Activated CD8-positive, alpha-beta memory T cell treated with anti-CD3 and anti-CD28 coated beads, Interleukin-2, amount 50 U/mL, for 1 hour (primary cell): ENCODE data around the gene ARHGEF19.
"Not testable (repeated sequence)": the region's sequence is repeated elsewhere in the genome, so short reads cannot be mapped to it uniquely, and the experiment has no call there.

Experiments used
- DNase-seq: peaks from one replicate; pipeline ENCODE4 v3.0.0-alpha.2; 2020; ENCODE audit errors: extremely low read depth

ARHGEF19 gene

GRCh38 chr1:16244650-16245285, 32.3 kb upstream of the ARHGEF19 start:
- DNase-seq: no peak

DNA sequence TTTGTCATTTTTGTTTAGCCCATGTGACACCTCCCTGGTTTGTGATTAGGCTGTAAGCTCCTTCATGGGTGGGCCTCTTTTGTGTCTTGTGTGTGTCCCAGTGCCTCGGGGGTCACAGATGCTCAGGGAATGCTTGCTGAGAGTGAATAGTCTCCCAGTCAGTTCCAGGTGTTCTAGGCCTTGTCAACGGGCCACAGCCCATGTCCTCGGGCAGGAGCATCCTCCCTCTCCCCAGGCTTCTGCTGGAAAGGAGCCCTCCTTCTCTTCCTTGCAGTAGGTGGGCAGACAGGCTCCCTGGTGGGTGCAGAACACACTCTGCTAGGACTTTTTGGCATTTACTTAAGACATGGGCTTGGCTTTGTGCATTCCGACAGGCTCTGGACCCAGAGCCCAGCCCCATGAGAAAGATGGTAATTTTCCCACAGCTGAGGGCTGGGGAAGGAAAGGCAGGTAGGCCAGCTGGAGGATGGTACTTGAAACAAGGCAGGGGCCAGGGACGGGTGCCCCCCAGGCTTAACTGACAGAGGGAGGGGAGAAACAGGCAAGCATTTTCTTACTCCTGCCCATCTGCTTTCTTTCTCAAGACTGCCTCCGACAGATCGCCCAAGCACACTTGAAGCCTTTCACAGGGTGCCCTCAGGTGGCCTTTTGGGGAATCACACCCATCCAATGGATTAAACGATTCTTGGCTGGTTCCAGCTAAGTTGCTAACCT, 31.6 kb upstream of the ARHGEF19 start:
- DNase-seq: peak; percentile 33

DNA sequence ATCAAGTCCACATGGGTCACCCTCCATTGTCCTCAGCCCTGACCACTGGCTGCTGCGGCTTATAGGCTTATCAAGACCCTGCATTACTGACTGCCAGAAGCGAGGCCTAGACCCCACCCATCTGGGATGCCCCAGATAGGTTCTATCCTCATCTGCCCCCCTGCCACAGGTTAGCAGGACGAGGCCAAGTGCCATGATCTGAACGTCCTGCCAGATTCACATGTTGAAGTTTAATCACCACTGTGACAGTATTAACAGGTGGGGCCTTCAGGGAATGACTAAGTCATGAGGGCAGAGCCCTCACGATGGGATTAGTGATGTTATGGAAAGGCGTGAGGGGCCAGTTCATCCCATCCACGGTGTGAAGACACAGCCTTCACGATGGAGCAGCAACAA, 30.8 kb upstream of the ARHGEF19 start:
- DNase-seq: no peak

GRCh38 chr1:16242556-16243214, 30.2 kb upstream of the ARHGEF19 start:
- DNase-seq: no peak

GRCh38 chr1:16241221-16241708, 28.8 kb upstream of the ARHGEF19 start:
- no peak for DNase-seq

DNA sequence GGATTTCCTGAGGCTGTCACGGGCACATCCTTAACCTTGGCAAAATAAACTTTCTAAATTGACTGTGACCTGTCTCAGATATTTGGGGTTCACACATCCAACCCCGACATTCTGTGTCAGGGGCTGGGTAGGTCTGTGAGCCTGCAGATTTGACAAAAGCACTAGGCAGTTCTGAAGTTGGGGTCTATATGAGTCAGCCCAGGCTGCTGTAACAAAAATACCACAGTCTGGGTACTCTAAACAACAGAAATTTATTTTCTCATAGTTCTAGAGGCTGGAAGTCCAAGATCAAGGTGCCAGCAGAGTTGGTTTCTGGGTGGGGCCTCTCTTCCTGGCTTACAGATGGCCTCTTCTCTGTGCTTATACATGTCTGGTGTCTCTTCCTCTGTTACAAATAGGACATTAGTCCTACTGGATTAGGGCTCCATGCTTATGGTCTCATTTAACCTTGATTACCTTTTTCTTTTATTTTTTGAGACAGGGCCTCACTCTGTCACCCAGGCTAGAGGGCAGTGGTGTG, 27.6 kb upstream of the ARHGEF19 start:
- DNase-seq: no peak

DNA sequence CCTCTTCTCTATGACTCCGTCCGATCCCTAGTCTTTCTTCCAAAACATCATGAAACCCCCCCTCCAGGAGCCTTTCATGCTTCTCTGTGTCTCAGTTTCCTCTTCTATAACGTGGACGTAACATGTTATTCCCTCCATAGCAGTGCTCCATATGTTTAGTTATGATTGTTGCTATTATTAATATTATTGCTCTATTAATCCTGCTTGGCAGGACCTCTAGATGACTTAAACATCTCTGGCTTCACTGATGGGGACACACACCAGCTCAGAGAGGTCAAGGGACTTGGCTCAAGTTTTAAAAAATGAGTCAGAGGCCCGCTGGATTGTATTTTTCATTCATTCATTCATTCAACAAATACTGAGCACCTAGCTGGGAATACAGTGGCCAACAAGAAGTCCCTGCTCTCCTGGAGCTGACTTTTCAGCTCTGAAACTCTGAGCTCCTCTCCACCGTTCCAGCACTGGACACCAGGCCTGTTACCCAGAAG, 24.9 kb upstream of the ARHGEF19 start:
- DNase-seq: no peak

DNA sequence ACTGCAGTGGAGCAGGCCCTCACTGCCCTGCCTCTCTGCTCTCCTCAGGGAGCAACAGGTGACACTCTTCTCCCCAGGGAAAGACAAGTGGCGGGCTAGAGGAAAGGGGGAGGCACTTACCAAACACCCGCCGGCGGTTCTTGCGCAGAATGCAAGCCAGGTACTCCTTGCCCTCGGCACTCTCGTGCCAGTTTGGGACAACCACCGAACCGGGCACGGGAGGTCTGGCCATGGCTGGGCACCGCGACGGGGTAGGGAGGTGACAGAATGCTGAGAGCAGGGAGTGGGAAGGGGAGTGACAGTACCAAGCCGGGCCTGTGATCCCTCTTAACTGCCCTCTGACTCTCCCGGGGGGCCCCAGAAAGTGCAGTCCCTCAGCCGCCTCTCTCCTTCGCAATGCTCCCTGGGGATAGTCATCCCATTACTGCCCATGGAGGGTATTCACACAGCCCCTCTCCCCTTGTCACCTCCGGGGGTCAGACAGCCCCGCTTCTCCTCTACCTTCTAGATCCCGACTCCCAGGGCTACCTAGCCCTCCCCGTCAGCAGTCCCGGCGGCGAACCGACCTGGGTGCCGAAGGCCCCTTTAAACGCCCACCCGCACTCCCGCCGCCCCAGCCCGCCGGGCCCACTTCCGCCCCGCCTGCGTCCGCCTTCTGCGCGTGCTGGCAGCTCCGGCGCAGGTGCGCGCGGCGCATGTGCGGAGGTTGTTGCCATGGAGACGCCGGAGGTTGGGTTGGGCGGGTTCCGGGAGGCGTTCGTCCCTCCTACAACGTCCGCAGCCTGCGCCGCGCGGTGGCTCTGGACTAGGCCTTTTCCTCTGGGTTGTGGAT, 24.3 kb upstream of the ARHGEF19 start, which contains the start of gene CPLANE2:
CPLANE2 (minus strand) TSS at position 673 of the 832 bp plus-strand sequence; CDS start at position 232, 441 bp downstream.
- DNase-seq: peak; percentile 79

GRCh38 chr1:16235944-16236510, 23.6 kb upstream of the ARHGEF19 start:
- no peak for DNase-seq

GRCh38 chr1:16235347-16235746, 22.9 kb upstream of the ARHGEF19 start:
- DNase-seq: no peak

GRCh38 chr1:16233431-16233830, 21.0 kb upstream of the ARHGEF19 start:
- no peak for DNase-seq

DNA sequence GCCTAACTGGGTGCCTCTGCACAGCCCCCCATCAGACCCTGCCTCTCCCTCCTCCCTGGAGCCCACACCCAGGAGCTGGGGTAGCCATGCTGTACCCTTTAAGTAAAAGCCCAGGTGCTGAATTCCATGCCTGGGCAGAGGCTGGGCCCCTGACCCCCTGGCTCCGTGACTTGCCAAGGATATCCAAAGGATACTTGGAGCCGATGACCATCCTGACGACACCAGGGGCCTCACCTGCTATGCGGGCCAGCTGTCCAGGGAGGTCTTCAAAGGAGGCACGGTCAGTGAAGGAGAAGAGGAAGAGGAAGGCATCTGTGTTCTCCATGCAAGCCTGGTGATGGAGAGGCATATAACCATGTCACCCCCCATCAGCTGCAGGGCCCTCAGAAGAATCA, 19.9 kb upstream of the ARHGEF19 start:
- DNase-seq: no peak

DNA sequence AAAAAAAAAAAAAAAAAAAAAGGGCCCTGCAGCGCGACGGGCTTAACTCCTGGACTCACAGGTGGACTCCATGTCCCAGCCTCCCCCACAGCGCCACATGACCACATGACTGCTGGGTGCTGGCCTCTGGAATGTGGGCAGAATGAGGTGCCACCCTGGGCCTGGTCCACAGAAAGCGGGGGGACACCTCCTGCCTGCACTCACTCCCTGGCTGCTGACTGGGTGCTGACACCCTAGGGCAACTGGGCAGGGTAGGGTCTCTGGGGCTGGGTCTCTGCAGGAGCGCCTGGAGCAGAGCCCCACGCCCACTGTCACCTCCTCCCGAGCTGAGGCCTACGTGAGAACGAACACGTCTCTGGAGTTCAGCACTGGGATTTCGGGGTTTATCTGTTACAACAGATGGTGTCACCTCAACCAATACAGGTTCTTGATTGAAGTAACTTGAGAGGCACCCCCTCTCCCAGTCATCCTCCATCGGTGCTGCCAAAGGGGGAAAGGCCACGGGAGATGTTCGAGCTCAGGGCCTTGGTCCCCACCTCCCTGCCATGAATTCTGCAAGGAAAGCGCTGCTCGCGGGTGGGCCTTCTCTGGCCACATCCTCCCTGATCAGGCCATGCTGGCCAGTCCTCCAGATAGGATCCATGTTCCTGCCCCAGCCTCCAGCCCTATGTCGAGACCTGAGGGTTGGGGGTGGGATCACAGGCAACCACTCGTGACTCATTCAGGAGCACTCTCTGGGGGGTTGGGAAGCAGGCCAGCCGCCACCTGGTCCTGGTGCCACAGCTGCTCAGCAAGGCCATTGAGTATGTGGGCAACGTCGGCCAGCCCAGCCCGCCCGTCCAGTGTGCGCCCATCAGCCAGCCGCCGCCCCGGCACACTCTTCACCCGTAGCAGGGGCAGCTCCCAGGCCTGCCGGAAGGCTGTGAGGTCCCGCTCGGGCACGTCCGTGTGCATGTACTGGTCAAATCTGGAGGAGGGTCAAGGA, 19.2 kb upstream of the ARHGEF19 start:
- DNase-seq: no peak

DNA sequence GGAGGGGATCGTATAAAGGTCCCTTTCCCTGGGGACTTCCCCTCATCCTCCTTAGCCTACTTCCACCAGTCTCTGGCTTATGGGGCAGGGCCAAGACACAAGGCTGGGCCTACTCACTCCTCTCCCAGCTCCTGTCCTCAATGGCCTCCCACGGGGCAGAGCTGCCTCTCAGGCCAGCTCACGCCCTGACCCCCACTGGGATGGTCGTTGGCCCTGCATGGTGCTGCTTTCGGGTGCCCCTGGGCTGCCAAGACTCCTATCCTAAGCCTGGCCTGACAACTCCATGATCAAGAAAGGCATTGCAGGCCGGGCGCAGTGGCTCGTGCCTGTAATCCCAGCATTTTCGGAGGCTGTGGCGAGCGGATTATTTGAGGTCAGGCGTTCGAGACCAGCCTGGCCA, 18.3 kb upstream of the ARHGEF19 start:
- no peak for DNase-seq

GRCh38 chr1:16229976-16230740, 17.7 kb upstream of the ARHGEF19 start:
- no peak for DNase-seq

- no peak for DNase-seq
These were observed 14.2 kb upstream of the ARHGEF19 start for GRCh38 chr1:16226490-16227179.

DNA sequence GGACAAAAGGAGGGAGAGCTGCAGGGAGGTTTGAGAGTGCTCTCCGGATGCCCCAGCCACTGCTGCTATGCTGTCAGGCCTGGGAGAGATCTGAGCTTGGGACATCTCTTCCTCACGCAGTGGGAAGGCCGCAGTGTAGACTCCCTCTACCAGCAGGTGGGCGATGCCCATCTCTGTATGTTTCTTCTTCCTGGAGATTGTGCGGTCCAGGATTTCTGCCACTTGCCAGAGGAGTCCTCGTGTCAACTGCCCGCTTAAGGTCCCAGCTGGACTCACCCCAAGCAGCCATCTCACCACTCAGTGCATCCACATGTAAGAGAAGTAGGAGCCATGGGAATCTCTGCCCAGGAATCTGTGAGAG, 13.7 kb upstream of the ARHGEF19 start:
- DNase-seq: no peak

DNA sequence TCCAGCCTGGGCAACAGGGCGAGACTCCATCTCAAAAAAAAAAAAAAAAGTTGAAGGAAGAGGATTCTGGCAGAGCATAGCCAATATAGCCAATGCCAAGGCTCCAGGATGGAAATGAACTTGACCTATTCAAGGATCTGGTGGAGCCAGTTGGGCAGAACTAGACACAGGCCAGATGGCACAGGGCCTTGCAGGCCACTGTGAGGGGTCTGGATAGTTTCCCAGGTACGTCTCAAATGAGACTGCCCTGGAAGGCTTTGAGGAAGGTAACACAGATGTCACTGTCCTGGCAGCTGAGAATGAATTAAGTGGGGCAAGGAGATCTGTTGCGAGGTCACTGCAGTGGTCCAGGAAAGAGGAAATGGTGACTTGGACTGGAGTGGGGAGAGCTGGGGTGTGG, 12.0 kb upstream of the ARHGEF19 start:
- DNase-seq: no peak

GRCh38 chr1:16222716-16223115, 10.3 kb upstream of the ARHGEF19 start:
- DNase-seq: not testable (repeated sequence)
